Right forelimb (tissue), 1 donor: ENCODE results near the gene REPIN1.

ENCODE experiments used
- DNase-seq: peaks from one replicate; pipeline ENCODE4 v3.0.0-alpha.2; 2018

The REPIN1 gene

GRCh38 chr7:150337659-150338081 lies 31.0 kb upstream of the REPIN1 start:
- DNase-seq, result no peak

- DNase-seq, result peak; percentile 34
These were observed 30.3 kb upstream of the REPIN1 start for GRCh38 chr7:150338166-150338829.

GRCh38 chr7:150339409-150339809 lies 29.2 kb upstream of the REPIN1 start:
- no peak for DNase-seq

GRCh38 chr7:150340024-150340749 lies 28.4 kb upstream of the REPIN1 start:
- peak; percentile 55 for DNase-seq

- no peak for DNase-seq
These were observed 27.8 kb upstream of the REPIN1 start for GRCh38 chr7:150340875-150341262.

- peak; percentile 68 for DNase-seq
These were observed 27.1 kb upstream of the REPIN1 start, which contains the start of gene RARRES2 for GRCh38 chr7:150341263-150342120. Gene RARRES2 (minus strand): TSS chr7:150341629. CDS start chr7:150340609, 1,020 bp downstream.

- peak; percentile 31 for DNase-seq
These were observed 26.6 kb upstream of the REPIN1 start for GRCh38 chr7:150342121-150342408.

- peak; percentile 20 for DNase-seq
These were observed 25.4 kb upstream of the REPIN1 start for GRCh38 chr7:150343225-150343624.

GRCh38 chr7:150344299-150344698 lies 24.3 kb upstream of the REPIN1 start:
- no peak for DNase-seq

- no peak for DNase-seq
These were observed 23.6 kb upstream of the REPIN1 start for GRCh38 chr7:150345012-150345411.

GRCh38 chr7:150346922-150347321 lies 21.7 kb upstream of the REPIN1 start:
- no peak for DNase-seq

GRCh38 chr7:150351587-150352194 lies 16.9 kb upstream of the REPIN1 start:
- no peak for DNase-seq

GRCh38 chr7:150355666-150356059 lies 13.0 kb upstream of the REPIN1 start:
- no peak for DNase-seq

GRCh38 chr7:150356265-150356897 lies 12.2 kb upstream of the REPIN1 start:
- peak; percentile 5 for DNase-seq

- no peak for DNase-seq
These were observed 11.4 kb upstream of the REPIN1 start for GRCh38 chr7:150357270-150357669.

GRCh38 chr7:150357771-150358427 lies 10.7 kb upstream of the REPIN1 start:
- DNase-seq, result no peak

GRCh38 chr7:150358433-150358832 lies 10.2 kb upstream of the REPIN1 start:
- no peak for DNase-seq

GRCh38 chr7:150358988-150359621 lies 9.5 kb upstream of the REPIN1 start:
- DNase-seq, result no peak

- DNase-seq, result no peak
These were observed 8.8 kb upstream of the REPIN1 start for GRCh38 chr7:150359622-150360362.

- no peak for DNase-seq
These were observed 8.1 kb upstream of the REPIN1 start for GRCh38 chr7:150360363-150361058.
